Measurements from ENCODE around the gene ZGPAT.

GRCh38 chr20:63743210-63743970 is 35.6 kb downstream of the ZGPAT start:
- TF ChIP-seq EZH2 (IDR thresholded peaks at IDR 0.05; ENCODE audit: low read length, unreplicated experiment) = no peak
- TF ChIP-seq CTCF (conservative IDR thresholded peaks at IDR 0.05; ENCODE audit: low read depth, low read length) = no peak
